GM12892 (cell line): ENCODE results near the gene TNRC6C.

ENCODE experiments used
- DNase-seq: peaks from one replicate; pipeline ENCODE4 v3.0.0; 2011; ENCODE audit not compliant: insufficient read length
- FAIRE-seq: peaks from 2 replicates; lab custom pipeline; 2011; peaks lifted over from hg19 to GRCh38; lab: Jason Lieb, UNC
- POLR2A ChIP-seq: IDR thresholded peaks from 2 replicates; pipeline ENCODE4 v1.6.1; 2011; ENCODE audit warnings: low read depth, low read length, control low read depth
- POLR2AphosphoS5 ChIP-seq: IDR thresholded peaks from 2 replicates; pipeline ENCODE4 v1.6.1; 2011; ENCODE audit warnings: low read depth, low read length, control low read depth
- TAF1 ChIP-seq: IDR thresholded peaks from 2 replicates; pipeline ENCODE4 v1.6.1; 2011; ENCODE audit warnings: low read depth, mild to moderate bottlenecking, control low read depth, low read length, borderline replicate concordance

The TNRC6C gene

GRCh38 chr17:78107457-78107856 lies 149.0 kb downstream of the TNRC6C start:
- no peak for TF ChIP-seq POLR2A
- no peak for TF ChIP-seq TAF1
- no peak for TF ChIP-seq POLR2AphosphoS5
- no peak for FAIRE-seq
- DNase-seq, result no peak

GRCh38 chr17:78107976-78108725 lies 149.6 kb downstream of the TNRC6C start:
- DNase-seq (no peak), FAIRE-seq (no peak)
- no peak for TF ChIP-seq TAF1
- TF ChIP-seq POLR2A, result no peak
- TF ChIP-seq POLR2AphosphoS5, result no peak

GRCh38 chr17:78108726-78109488 lies 150.4 kb downstream of the TNRC6C start:
- DNase-seq, result no peak
- no peak for FAIRE-seq
- TF ChIP-seq POLR2AphosphoS5 (no peak), TAF1 (no peak), POLR2A (no peak)

- no peak for TF ChIP-seq TAF1
- no peak for TF ChIP-seq POLR2AphosphoS5
- TF ChIP-seq POLR2A, result no peak
- DNase-seq (no peak), FAIRE-seq (no peak)
Observed at GRCh38 chr17:78109489-78109761, 150.9 kb downstream of the TNRC6C start.

- TF ChIP-seq TAF1 (no peak), POLR2A (no peak), POLR2AphosphoS5 (no peak)
- DNase-seq, result no peak
- FAIRE-seq, result no peak
Observed at GRCh38 chr17:78110363-78111015, 152.0 kb downstream of the TNRC6C start.

GRCh38 chr17:78111016-78111726 lies 152.7 kb downstream of the TNRC6C start:
- FAIRE-seq, result no peak
- no peak for DNase-seq
- no peak for TF ChIP-seq TAF1
- TF ChIP-seq POLR2A, result no peak
- no peak for TF ChIP-seq POLR2AphosphoS5

GRCh38 chr17:78111727-78112517 lies 153.4 kb downstream of the TNRC6C start:
- DNase-seq (no peak), FAIRE-seq (no peak)
- TF ChIP-seq TAF1, result no peak
- no peak for TF ChIP-seq POLR2AphosphoS5
- TF ChIP-seq POLR2A, result no peak

GRCh38 chr17:78112518-78113471 lies 154.3 kb downstream of the TNRC6C start:
- FAIRE-seq, result peak; percentile 95
- DNase-seq, result peak; percentile 93

GRCh38 chr17:78113804-78114785 lies 155.6 kb downstream of the TNRC6C start:
- FAIRE-seq (peak; percentile 78), DNase-seq (no peak)
- TF ChIP-seq TAF1 (no peak), POLR2A (0 out of 2 replicates have a peak, but pooled peaks have one; percentile 30), POLR2AphosphoS5 (0 out of 2 replicates have a peak, but pooled peaks have one; percentile 29)

More at GRCh38 chr17:78112518-78113471, 154.3 kb downstream of the TNRC6C start:
- 0 out of 2 replicates have a peak, but pooled peaks have one; percentile 24 for TF ChIP-seq POLR2AphosphoS5
- no peak for TF ChIP-seq TAF1
- no peak; the same call in 1 of the 2 replicates for TF ChIP-seq POLR2A
